ENCODE measurements around the gene SORBS1.

SORBS1 gene

DNA sequence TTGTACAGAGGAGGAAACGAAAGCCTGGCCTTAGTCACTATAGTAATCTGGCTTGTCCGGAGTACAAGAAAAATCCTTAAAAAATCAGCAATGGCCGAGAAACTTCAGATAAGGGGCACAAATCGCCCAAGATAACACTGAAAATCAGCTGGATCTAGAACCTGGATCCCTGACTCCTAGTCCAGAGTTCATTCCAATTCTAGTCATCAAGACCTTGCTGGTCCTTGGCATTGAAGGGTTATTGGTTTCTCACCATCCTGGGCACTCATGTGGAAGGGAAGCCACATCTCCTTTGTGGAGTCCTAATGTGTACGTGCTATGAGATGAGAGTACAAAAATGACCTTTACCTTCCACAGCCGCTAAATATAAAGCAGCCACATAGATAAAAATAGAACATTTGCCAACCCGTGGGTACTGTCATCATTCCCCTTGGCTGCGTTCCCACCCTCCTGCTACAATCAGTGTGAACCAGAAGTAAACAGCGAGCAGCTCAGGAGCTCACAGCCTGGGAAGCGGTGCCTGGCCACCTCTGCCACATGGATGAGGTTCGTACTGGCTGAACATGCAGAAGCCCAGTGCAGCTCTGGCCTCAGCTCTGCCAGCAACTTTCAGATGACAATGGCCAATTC, 154.4 kb downstream of the SORBS1 start:
- Histone ChIP-seq H3K4me2 (ENCODE audit: low read length) (no peak overlapping the region), H3K9ac (ENCODE audit: low read length) (no peak overlapping the region), H3K23ac (ENCODE audit: low read length) (no peak overlapping the region), H3K9me3 (ENCODE audit: insufficient read depth, low read depth, low read length) (no peaks in the 10 kb centered on the region), H3K79me2 (ENCODE audit: control insufficient read depth, insufficient read depth, low read length, poor library complexity) (no peaks in the 10 kb centered on the region), H2BK12ac (ENCODE audit: low read length) (no peak overlapping the region), H2BK5ac (ENCODE audit: low read depth, low read length, poor library complexity) (no peak overlapping the region), H2AFZ (ENCODE audit: insufficient read depth, low read length, poor library complexity) (no peak overlapping the region), H3K27me3 (ENCODE audit: insufficient read depth, low read length) (no peaks in the 10 kb centered on the region), H2BK120ac (ENCODE audit: insufficient read depth, low read length, poor library complexity) (no peak overlapping the region), H4K12ac (ENCODE audit: low read depth, low read length) (no peak overlapping the region), H3K14ac (ENCODE audit: low read length) (no peak overlapping the region), H3K79me1 (ENCODE audit: low read length) (no peaks in the 10 kb centered on the region), H3K4ac (ENCODE audit: low read depth, low read length) (no peak overlapping the region), H2AK5ac (ENCODE audit: low read length) (no peak overlapping the region), H3K4me3 (ENCODE audit: low read depth, low read length) (no peak overlapping the region), H4K91ac (ENCODE audit: low read depth, low read length) (no peak overlapping the region), H3K18ac (ENCODE audit: low read length) (no peak overlapping the region), H4K8ac (ENCODE audit: low read depth, low read length) (no peak overlapping the region), H3K4me1 (ENCODE audit: control insufficient read depth in 1 of 2, insufficient read depth in 2 of 2, low read length in 2 of 2) (no peaks in the 10 kb centered on the region), H3K27ac (ENCODE audit: low read depth, low read length) (no peak overlapping the region), H3K36me3 (ENCODE audit: control insufficient read depth in 1 of 2, insufficient read depth in 2 of 2, low read length in 2 of 2) (peaks cover 0 to under 1% of the 10 kb centered on the region in 2 experiments)
- WGBS (ENCODE audit: extremely low coverage, insufficient coverage, insufficient read length) = no CpG with 5 or more reads among the region's 11 CpGs
- DNase-seq = no peak

DNA sequence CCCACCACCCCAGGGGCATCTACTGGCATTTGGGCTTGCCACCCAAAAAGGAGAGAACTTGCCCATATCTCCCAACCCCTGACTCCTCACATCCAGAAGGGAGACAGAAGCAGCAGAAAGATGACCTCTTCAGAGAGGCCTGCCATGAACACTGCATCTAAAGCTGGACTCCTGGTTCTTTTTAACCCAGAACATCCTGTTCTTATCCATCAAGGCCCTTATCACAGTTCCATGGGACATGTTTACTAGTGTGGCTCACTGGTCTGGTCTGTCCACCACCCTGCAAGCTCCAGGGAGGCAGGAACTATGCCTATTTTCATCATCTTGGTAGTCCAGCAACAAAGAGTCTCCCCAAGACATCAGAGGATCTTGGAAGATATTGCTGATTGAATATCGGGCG, 155.5 kb downstream of the SORBS1 start:
- H4K91ac ChIP-seq (ENCODE audit: low read depth, low read length) = no peak overlapping the region
- H2BK12ac ChIP-seq (ENCODE audit: low read length) = no peak overlapping the region
- no CpG with 5 or more reads among the region's 2 CpGs for WGBS (ENCODE audit: extremely low coverage, insufficient coverage, insufficient read length)
- no peak overlapping the region for H2AFZ ChIP-seq (ENCODE audit: insufficient read depth, low read length, poor library complexity)
- H2BK120ac ChIP-seq (ENCODE audit: insufficient read depth, low read length, poor library complexity) = no peak overlapping the region
- H3K18ac ChIP-seq (ENCODE audit: low read length) = no peak overlapping the region
- no peak overlapping the region for H2AK5ac ChIP-seq (ENCODE audit: low read length)
- H3K4me3 ChIP-seq (ENCODE audit: low read depth, low read length) = no peak overlapping the region
- no peak overlapping the region for H3K23ac ChIP-seq (ENCODE audit: low read length)
- H3K79me2 ChIP-seq (ENCODE audit: control insufficient read depth, insufficient read depth, low read length, poor library complexity) = no peaks in the 10 kb centered on the region
- DNase-seq = no peak
- H3K4me1 ChIP-seq (ENCODE audit: control insufficient read depth in 1 of 2, insufficient read depth in 2 of 2, low read length in 2 of 2) = no peaks in the 10 kb centered on the region
- no peak overlapping the region for H3K4ac ChIP-seq (ENCODE audit: low read depth, low read length)
- H3K27ac ChIP-seq (ENCODE audit: low read depth, low read length) = no peak overlapping the region
- H3K9ac ChIP-seq (ENCODE audit: low read length) = no peak overlapping the region
- H2BK5ac ChIP-seq (ENCODE audit: low read depth, low read length, poor library complexity) = no peak overlapping the region
- H4K12ac ChIP-seq (ENCODE audit: low read depth, low read length) = no peak overlapping the region
- H3K14ac ChIP-seq (ENCODE audit: low read length) = no peak overlapping the region
- H3K79me1 ChIP-seq (ENCODE audit: low read length) = no peaks in the 10 kb centered on the region
- no peaks in the 10 kb centered on the region for H3K9me3 ChIP-seq (ENCODE audit: insufficient read depth, low read depth, low read length)
- peaks cover 0 to 1% of the 10 kb centered on the region in 2 experiments for H3K36me3 ChIP-seq (ENCODE audit: control insufficient read depth in 1 of 2, insufficient read depth in 2 of 2, low read length in 2 of 2)
- H3K4me2 ChIP-seq (ENCODE audit: low read length) = no peak overlapping the region
- no peaks in the 10 kb centered on the region for H3K27me3 ChIP-seq (ENCODE audit: insufficient read depth, low read length)
- no peak overlapping the region for H4K8ac ChIP-seq (ENCODE audit: low read depth, low read length)

DNA sequence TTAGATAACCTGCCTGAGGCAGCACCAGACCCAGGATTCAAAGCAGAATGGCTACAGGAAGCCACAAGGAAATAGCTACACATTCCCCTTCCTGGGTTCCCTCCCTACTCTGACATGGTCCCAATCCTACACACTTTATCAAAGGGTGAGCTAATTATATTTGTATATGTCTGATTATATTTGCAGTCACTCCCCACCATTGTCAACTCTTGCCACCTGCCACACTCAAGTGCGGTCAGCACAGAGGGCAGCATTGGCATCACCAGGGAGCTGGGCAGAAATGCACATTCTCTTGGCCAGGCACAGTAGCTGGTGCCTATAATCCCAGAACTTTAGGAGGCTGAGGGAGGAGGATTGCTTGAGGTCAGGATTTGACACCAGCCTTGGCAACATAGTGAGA, 156.3 kb downstream of the SORBS1 start:
- Histone ChIP-seq H2BK5ac (ENCODE audit: low read depth, low read length, poor library complexity) (no peak overlapping the region), H2AFZ (ENCODE audit: insufficient read depth, low read length, poor library complexity) (no peak overlapping the region), H3K14ac (ENCODE audit: low read length) (no peak overlapping the region), H4K12ac (ENCODE audit: low read depth, low read length) (no peak overlapping the region), H3K4me1 (ENCODE audit: control insufficient read depth in 1 of 2, insufficient read depth in 2 of 2, low read length in 2 of 2) (no peaks in the 10 kb centered on the region), H3K27ac (ENCODE audit: low read depth, low read length) (no peak overlapping the region), H3K79me2 (ENCODE audit: control insufficient read depth, insufficient read depth, low read length, poor library complexity) (no peaks in the 10 kb centered on the region), H3K4me2 (ENCODE audit: low read length) (no peak overlapping the region), H3K27me3 (ENCODE audit: insufficient read depth, low read length) (no peaks in the 10 kb centered on the region), H3K9me3 (ENCODE audit: insufficient read depth, low read depth, low read length) (no peaks in the 10 kb centered on the region), H2BK120ac (ENCODE audit: insufficient read depth, low read length, poor library complexity) (no peak overlapping the region), H3K9ac (ENCODE audit: low read length) (no peak overlapping the region), H3K18ac (ENCODE audit: low read length) (no peak overlapping the region), H3K4me3 (ENCODE audit: low read depth, low read length) (no peak overlapping the region), H4K8ac (ENCODE audit: low read depth, low read length) (no peak overlapping the region), H2AK5ac (ENCODE audit: low read length) (no peak overlapping the region), H2BK12ac (ENCODE audit: low read length) (no peak overlapping the region), H4K91ac (ENCODE audit: low read depth, low read length) (no peak overlapping the region), H3K4ac (ENCODE audit: low read depth, low read length) (no peak overlapping the region), H3K23ac (ENCODE audit: low read length) (no peak overlapping the region), H3K36me3 (ENCODE audit: control insufficient read depth in 1 of 2, insufficient read depth in 2 of 2, low read length in 2 of 2) (peaks cover 0 to 1% of the 10 kb centered on the region in 2 experiments), H3K79me1 (ENCODE audit: low read length) (no peaks in the 10 kb centered on the region)
- no CpG with 5 or more reads among the region's 1 CpG for WGBS (ENCODE audit: extremely low coverage, insufficient coverage, insufficient read length)
- no peak for DNase-seq

DNA sequence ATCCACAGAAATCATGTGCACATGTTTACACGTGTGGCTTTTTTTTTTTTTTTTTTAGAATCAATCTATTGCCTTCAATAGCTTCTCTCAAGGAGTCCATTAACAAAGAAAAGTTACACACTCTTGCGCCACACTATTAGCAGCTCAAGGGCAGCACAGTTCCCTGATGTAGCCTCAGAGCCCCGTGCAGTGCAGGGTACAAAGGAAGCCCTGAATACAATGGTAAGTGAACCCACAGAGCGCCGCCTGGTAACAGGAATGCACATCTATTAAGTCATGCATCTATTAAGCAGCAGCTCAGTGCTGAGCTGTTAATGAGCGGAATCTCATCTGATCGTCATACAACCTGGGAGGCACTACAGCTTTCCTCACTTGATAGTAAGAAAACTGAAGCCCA, 156.7 kb downstream of the SORBS1 start:
- no peak overlapping the region for H3K23ac ChIP-seq (ENCODE audit: low read length)
- no peak overlapping the region for H3K4me2 ChIP-seq (ENCODE audit: low read length)
- H3K27me3 ChIP-seq (ENCODE audit: insufficient read depth, low read length) = no peaks in the 10 kb centered on the region
- no peak overlapping the region for H4K12ac ChIP-seq (ENCODE audit: low read depth, low read length)
- H3K9ac ChIP-seq (ENCODE audit: low read length) = no peak overlapping the region
- H2BK12ac ChIP-seq (ENCODE audit: low read length) = no peak overlapping the region
- H2AFZ ChIP-seq (ENCODE audit: insufficient read depth, low read length, poor library complexity) = no peak overlapping the region
- H3K27ac ChIP-seq (ENCODE audit: low read depth, low read length) = no peak overlapping the region
- H2AK5ac ChIP-seq (ENCODE audit: low read length) = no peak overlapping the region
- no peak overlapping the region for H3K14ac ChIP-seq (ENCODE audit: low read length)
- WGBS (ENCODE audit: extremely low coverage, insufficient coverage, insufficient read length) = no CpG with 5 or more reads among the region's 7 CpGs
- no peaks in the 10 kb centered on the region for H3K79me1 ChIP-seq (ENCODE audit: low read length)
- no peak overlapping the region for H2BK5ac ChIP-seq (ENCODE audit: low read depth, low read length, poor library complexity)
- peaks cover 0 to 1% of the 10 kb centered on the region in 2 experiments for H3K36me3 ChIP-seq (ENCODE audit: control insufficient read depth in 1 of 2, insufficient read depth in 2 of 2, low read length in 2 of 2)
- no peaks in the 10 kb centered on the region for H3K4me1 ChIP-seq (ENCODE audit: control insufficient read depth in 1 of 2, insufficient read depth in 2 of 2, low read length in 2 of 2)
- H3K9me3 ChIP-seq (ENCODE audit: insufficient read depth, low read depth, low read length) = no peaks in the 10 kb centered on the region
- no peak overlapping the region for H3K4me3 ChIP-seq (ENCODE audit: low read depth, low read length)
- no peak overlapping the region for H3K4ac ChIP-seq (ENCODE audit: low read depth, low read length)
- H3K79me2 ChIP-seq (ENCODE audit: control insufficient read depth, insufficient read depth, low read length, poor library complexity) = no peaks in the 10 kb centered on the region
- H4K91ac ChIP-seq (ENCODE audit: low read depth, low read length) = no peak overlapping the region
- H4K8ac ChIP-seq (ENCODE audit: low read depth, low read length) = no peak overlapping the region
- H2BK120ac ChIP-seq (ENCODE audit: insufficient read depth, low read length, poor library complexity) = no peak overlapping the region
- H3K18ac ChIP-seq (ENCODE audit: low read length) = no peak overlapping the region
- no peak for DNase-seq

All from trophoblast cell (in vitro differentiated cells and primary cell).